ENCODE data around the gene STAT3.
"Not testable (repeated sequence)": the region's sequence is repeated elsewhere in the genome, so short reads cannot be mapped to it uniquely, and the experiment has no call there.

Gene STAT3

DNA sequence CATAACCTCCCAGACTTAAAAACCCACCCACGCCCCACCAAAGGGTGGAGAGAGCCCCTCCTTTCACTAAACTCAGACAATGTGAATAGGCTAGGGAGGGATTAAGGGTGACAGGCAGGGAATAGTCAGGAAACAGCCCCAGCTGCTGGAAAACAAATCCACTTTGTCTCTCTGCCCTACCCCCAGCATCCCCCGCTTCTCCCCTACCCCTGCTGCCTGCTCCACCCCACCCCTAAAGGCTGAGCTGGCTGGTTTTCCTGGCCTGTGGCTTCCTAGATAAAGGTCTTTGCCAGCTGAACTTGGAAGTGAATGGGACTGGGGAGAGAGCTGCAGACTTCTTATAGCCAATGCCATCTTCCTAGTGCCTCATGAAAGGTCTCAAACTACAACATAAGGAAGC is 19.8 kb upstream of the STAT3 start:
- no peak for DNase-seq (ENCODE audit: low read depth)

DNA sequence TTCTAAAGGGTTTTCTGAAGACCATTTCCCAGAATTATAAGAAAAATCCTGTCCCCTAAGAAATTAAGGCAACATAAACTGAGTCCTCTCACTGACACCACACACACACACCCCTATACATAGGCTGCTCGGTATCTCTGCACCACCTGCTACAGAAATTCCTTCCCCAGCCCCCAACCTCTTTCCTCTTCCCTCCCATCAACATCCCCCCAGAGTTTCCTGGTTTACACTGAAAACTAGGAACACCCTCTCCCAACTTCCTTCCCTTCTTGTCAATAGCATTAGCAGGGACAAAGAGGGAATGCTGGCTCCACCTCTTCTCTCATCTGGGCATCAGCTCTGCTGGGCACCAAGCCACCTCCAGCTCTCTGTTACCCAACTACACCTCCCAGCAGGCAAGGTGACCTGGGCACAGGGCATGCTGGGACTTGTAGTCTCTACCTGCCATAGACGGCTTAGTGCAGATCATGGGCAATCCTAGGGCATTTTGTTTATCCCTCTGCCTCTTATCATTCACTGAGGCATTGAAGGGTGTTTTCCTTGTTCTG is 19.1 kb upstream of the STAT3 start:
- peak; percentile 18 for DNase-seq (ENCODE audit: low read depth)

GRCh38 chr17:42406615-42407288 is 18.5 kb upstream of the STAT3 start:
- no peak for DNase-seq (ENCODE audit: low read depth)

DNA sequence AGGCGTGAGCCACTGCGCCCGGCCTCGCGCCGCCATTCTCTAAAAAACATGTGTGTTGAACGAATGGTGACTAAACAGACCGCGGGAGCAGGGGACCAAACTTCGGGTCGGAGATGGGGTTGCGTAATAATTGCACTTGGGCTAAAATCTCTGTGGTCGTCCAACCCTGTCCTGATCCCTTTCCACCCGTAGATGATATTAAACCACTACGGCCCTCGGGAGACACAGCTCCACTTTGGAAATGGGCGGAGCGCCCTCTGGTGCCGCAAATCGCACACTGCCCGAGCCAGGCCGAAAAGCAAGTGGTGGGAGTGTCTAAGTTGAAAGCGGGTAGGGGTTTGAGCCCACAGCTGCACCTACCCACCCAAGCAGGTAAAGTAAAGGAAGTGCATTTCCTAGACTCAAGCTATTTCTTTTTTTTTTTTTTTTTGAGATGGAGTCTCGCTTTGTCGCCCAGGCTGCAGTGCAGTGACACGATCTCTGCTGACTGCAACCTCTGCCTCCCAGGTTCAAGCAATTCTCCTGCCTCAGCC is 17.8 kb upstream of the STAT3 start:
- peak; percentile 62 for DNase-seq (ENCODE audit: low read depth)

DNA sequence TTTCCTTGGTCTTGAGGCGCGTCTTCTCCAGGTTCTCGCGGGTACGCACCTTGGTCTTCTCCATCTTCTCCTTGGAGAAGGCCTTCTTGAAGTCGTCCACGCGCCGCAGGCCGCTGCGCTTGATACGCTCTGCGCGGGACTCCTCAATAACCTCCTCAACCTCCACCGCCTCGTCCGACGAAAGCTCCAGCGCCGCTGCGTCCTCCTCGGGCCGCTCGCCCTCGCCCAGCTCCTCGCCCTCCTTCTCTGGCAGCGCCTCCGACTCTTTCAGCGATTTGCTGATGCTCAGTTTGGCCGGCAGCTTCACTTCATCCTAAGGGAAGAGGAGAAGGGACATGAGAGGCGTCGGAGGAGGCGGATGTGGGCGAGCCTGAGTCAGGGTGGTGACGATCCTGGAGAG is 16.8 kb upstream of the STAT3 start:
- DNase-seq (ENCODE audit: low read depth) = no peak

- no peak for DNase-seq (ENCODE audit: low read depth)
Observed at GRCh38 chr17:42404326-42405055, 16.2 kb upstream of the STAT3 start.

DNA sequence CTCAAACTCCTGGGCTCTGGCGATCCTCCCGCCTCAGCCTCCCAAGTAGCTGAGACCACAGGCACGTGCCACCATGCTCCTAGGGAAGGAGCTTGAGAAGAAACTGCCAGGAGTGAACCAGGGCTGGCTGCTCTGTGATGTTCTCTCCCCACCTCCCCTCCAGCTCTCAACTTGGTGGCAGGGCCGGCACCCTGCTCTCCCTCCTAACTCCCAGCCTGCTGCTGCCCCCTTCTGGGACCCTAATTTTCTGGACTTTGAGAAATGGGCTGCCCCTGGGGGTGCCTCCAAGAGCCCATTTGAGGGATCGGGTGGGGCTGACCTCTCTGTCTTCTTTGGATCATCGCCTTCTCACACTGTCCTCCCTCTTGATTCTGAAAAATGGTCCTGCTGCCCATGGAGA is 14.9 kb upstream of the STAT3 start:
- peak; percentile 29 for DNase-seq (ENCODE audit: low read depth)

GRCh38 chr17:42402117-42402516 is 13.9 kb upstream of the STAT3 start:
- no peak for DNase-seq (ENCODE audit: low read depth)

GRCh38 chr17:42400844-42401375 is 12.7 kb upstream of the STAT3 start:
- not testable (repeated sequence) for DNase-seq (ENCODE audit: low read depth)

DNA sequence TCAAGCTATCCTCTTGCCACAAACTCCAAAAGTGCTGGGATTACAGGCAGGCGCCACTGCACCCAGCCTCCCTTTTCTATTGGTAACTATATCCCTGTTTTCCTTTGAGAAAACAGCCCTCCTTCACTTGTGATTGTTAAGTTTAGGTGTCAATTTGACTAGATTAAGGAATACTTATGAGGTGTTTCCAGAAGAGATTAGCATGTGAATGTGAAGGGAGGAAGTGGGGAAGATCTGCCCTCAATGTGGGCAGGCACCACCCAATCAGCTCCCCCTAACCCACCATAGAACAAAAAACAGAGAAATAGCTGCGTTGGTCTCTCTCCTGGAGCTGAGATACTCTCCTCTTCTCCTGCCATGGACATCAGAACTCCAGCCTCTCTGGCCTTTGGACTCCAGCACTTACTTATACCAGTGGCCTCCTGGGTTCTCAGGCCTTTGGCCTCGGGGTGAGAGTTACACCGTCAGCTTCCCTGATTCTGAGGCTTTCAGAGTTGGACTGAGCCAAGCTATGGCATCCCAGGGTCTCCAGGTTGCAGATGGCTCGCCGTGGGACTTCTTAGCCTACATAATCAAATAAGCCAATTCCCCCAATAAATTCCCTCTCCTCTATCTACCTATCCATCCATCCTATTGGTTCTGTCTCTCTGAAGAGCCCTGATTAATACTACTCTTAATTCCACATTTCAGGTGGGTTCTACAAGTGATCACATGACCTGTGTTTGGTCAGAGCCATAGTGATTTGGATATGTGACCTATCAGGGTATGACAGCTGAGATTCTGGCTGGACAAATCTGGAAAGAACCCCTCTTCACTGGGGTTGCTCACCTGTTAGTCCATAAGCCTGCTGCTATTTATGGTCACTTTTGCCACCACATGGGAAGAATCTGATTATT is 12.0 kb upstream of the STAT3 start:
- no peak for DNase-seq (ENCODE audit: low read depth)

DNA sequence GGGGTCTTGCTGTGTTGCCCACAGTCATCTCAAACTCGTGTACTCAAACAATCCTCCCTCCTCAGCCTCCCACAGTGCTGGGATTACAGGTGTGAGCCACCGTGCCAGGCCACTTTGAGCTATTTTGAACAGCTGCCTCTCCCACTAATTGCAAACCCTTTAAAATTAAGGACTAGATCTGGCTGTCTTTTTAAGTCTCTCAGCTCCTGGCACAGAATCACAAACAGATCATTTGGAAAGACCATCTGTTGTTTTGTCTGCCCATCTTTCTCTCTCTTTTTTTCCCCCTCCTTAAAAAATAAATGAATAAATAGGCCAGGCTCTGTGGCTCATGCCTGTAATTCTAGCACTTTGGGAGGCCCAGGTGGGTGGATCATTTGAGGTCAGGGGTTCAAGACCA is 10.9 kb upstream of the STAT3 start:
- no peak for DNase-seq (ENCODE audit: low read depth)

DNA sequence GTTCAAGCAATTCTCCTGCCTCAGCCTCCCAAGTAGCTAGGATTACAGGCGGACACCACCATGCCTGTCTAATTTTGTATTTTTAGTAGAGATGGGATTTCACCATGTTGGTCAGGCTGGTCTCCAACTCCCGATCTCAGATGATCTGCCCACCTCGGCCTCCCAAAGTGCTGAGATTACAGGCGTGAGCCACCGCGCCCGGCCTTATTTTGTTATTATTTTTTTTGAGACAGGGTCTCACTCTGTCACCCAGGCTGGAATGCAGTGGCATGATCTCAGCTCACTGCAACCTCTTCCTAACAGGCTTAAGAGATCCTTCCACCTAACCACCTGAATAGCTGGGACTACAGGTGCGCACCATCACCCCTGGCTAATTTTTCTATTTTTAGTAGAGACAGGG is 7.4 kb upstream of the STAT3 start:
- DNase-seq (ENCODE audit: low read depth) = not testable (repeated sequence)

DNA sequence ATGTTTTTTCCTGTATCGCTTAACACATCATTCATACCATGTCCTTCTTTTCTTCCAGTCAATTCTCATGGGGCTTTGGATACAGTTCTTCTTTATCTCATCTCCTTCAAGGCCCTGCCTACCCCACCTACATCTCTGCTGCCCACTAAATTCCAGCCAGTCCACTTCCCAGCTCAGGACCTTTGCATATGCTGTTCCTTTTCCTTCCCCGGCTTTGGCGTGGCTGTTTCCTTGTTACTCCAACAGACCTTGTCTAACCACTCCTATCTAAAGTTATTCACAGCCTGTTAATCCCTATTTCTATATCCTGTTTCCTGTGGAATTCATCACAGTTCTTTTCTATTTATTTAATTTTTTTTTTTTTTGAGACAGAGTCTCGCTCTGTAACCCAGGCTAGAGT is 6.6 kb upstream of the STAT3 start:
- DNase-seq (ENCODE audit: low read depth) = no peak

GRCh38 chr17:42392692-42393415 is 4.6 kb upstream of the STAT3 start:
- DNase-seq (ENCODE audit: low read depth) = no peak

- DNase-seq (ENCODE audit: low read depth) = not testable (repeated sequence)
Observed at GRCh38 chr17:42391439-42391838, 3.2 kb upstream of the STAT3 start.

- DNase-seq (ENCODE audit: low read depth) = no peak
Observed at GRCh38 chr17:42389899-42390298, 1.7 kb upstream of the STAT3 start.

DNA sequence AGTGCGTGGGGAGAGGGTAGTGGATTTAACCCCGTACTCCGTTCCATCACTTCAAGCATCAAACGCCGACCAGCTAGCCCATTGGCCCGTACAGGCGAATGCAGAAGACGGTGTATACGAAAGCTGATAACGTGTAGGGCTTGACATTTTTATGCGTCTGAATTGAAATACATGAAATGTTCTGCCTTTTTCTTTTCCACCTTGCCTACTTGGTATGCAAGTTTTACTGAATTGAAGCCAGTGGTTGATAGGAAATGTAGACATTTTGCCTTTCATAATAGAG is 834 bp upstream of the STAT3 start:
- DNase-seq (ENCODE audit: low read depth) = no peak

DNA sequence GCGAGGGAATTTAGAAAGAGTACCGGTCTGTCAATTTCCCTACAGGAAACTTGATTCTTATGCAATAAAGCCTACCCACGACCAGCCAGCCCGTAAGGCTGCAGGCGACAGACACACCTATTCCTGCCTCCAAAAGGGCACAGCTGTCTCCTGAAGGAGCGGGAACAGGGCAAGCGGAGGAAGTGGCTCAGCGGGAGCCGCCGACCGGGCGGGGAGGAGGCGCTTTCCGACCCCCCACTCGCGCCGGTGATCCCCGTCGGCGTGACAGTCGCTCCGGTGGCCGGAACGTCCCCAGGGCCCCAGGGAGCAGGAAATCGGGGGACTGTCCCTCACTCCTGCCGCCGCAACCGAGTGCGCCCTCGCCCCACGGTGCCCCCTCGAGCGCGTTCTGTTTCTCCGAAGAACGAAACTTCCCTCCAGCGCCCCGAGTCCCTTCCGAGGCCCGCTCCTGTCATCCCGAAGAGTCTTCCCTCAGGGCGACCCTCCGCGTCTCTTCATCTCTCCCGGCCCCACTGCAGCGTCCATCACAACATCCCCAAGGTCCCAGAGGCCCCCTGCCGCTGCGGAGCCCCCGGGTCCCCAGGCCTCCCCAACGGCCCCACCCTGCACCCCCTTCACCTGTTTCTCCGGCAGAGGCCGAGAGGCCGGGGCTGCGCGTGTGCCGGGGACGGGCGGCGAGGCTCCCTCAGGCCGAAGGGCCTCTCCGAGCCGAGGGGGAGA is 421 bp downstream of the STAT3 start:
- peak; percentile 17 for DNase-seq (ENCODE audit: low read depth)

DNA sequence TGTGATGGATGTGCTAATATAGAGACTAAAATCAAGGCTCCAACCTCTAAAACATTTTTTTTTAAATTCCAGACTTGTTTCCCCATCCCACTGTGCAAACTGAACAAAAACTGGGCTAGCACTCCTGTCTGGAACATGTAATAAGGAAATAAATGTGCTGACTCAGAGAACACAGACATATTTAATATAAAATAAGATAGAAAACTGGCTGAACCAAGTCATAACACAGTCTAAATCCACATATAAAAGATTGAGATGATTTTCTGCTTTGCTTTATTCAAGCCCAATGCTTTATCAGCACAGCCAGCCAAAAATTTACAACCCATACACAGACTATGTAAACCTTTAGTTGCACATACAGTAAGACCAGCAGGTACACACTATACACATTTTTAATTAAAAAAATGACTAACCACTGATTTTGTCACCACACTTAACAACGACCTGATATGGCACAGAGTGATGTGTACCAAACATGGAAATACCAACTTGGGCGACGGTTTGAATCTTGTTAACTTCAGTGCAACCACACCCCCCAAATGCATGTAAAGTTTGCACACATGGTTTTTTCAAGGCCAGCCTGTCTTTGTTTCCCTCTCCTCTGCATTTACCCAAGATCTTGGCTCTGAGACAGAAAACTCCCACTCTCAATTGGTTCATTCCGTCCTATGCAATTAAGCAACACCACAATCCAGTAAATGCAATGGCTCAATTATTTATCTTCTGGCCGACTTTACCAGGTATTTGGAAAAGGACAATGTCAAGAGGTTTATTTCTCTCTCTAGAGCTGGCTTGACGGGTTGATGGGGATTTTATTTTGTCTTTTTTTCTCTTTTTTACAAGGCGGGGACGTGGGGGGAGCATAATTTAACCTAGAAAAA is 1.2 kb downstream of the STAT3 start:
- DNase-seq (ENCODE audit: low read depth) = no peak

DNA sequence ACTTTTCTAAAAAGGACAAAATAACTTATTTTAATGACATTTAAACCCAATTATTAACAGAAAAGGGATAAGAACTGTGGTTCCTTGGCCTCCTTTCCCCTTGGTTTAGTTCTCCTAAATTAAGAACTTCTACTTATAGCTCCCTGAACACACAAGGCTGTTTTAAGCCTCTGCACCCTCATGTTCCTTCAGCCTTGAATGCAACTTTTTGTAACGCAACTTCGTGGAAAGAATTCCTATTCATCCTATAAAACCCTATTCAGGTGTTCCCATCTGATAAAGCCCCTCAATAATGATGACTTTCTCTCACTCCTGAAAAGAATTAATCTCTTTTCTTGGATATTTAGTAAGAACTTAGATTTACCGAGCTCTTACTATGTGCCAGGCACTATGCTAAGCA is 6.3 kb downstream of the STAT3 start:
- no peak for DNase-seq (ENCODE audit: low read depth)
